Measurements from ENCODE around the gene KCNG3. TPM values are rescaled to one million over a fixed set of nuclear protein-coding genes. Genes with fewer than 3 reads are reported as not detected.

Gene KCNG3
- total RNA-seq, 1 experiment from 2014 or later = 1.5 TPM

- BruUV-seq (replicated peaks) = no TSS peak
- Histone ChIP-seq H3K4me2 (ENCODE audit: low read length) (no peak overlapping the region), H3K27me3 (ENCODE audit: insufficient read depth, low read length) (no peaks in the 10 kb centered on the region), H3K27ac (ENCODE audit: low read depth, low read length) (no peak overlapping the region), H3K9ac (ENCODE audit: low read length) (no peak overlapping the region), H2AFZ (ENCODE audit: low read depth, low read length, poor library complexity, severe bottlenecking) (no peak overlapping the region), H3K9me3 (ENCODE audit: control insufficient read depth in 1 of 2, insufficient read depth in 1 of 2, low read depth in 1 of 2, low read length in 2 of 2) (no peaks in the 10 kb centered on the region), H3K4me1 (ENCODE audit: control insufficient read depth in 1 of 2, insufficient read depth in 2 of 2, low read length in 2 of 2) (no peaks in the 10 kb centered on the region), H3K9me2 (ENCODE audit: insufficient read depth) (no peaks in the 10 kb centered on the region), H4K20me1 (ENCODE audit: insufficient read depth) (no peaks in the 10 kb centered on the region), H3K79me2 (ENCODE audit: insufficient read depth, low read length) (no peaks in the 10 kb centered on the region), H3K36me3 (ENCODE audit: control insufficient read depth in 1 of 2, insufficient read depth in 2 of 2, low read length in 2 of 2) (no peaks in the 10 kb centered on the region), H3K4me3 (replicated peaks in 1 of 2; ENCODE audit: low read depth in 1 of 2, low read length in 2 of 2) (no peak overlapping the region)
- POLR2A ChIA-PET = no interaction called here
- CTCF ChIA-PET = no interaction called here
- ATAC-seq = no peak
- intact Hi-C loops (cut with micrococcal nuclease) = no loop called here
- RAD21 ChIA-PET (ENCODE audit: low non-redundant PET in 1 of 2, low total read pairs in 2 of 2, uncharacterized antibody in 2 of 2, unreplicated experiment in 2 of 2) = no interaction called here
- no peak for TF ChIP-seq SP1 (IDR thresholded peaks at IDR 0.05; ENCODE audit: low read depth)
- TF ChIP-seq, protein P1, sequence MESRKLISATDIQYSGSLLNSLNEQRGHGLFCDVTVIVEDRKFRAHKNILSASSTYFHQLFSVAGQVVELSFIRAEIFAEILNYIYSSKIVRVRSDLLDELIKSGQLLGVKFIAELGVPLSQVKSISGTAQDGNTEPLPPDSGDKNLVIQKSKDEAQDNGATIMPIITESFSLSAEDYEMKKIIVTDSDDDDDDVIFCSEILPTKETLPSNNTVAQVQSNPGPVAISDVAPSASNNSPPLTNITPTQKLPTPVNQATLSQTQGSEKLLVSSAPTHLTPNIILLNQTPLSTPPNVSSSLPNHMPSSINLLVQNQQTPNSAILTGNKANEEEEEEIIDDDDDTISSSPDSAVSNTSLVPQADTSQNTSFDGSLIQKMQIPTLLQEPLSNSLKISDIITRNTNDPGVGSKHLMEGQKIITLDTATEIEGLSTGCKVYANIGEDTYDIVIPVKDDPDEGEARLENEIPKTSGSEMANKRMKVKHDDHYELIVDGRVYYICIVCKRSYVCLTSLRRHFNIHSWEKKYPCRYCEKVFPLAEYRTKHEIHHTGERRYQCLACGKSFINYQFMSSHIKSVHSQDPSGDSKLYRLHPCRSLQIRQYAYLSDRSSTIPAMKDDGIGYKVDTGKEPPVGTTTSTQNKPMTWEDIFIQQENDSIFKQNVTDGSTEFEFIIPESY (IDR thresholded peaks at IDR 0.05; ENCODE audit: extremely low read depth, insufficient replicate concordance, low read length) = no peak
- TF ChIP-seq SRF (IDR thresholded peaks at IDR 0.05; ENCODE audit: low read depth) = no peak
- no peak for TF ChIP-seq EZH2phosphoT487 (IDR thresholded peaks at IDR 0.05; ENCODE audit: borderline replicate concordance)
- TF ChIP-seq CEBPB (IDR thresholded peaks at IDR 0.05; ENCODE audit: low read depth) = no peak
- TF ChIP-seq ZNF274 (IDR thresholded peaks at IDR 0.05; ENCODE audit: low read depth, low read length) = no peak
- TF ChIP-seq, protein P2, sequence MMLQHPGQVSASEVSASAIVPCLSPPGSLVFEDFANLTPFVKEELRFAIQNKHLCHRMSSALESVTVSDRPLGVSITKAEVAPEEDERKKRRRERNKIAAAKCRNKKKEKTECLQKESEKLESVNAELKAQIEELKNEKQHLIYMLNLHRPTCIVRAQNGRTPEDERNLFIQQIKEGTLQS (IDR thresholded peaks at IDR 0.05) = no peak
- no peak for TF ChIP-seq EZH2 (IDR thresholded peaks at IDR 0.05)
- TF ChIP-seq POLR2AphosphoS5 (IDR thresholded peaks at IDR 0.05; ENCODE audit: low read depth, low read length) = no peak
- no peak for TF ChIP-seq CTCF (IDR thresholded peaks at IDR 0.05 in 2 of 3, conservative IDR thresholded peaks at IDR 0.05 in 1 of 3; ENCODE audit: borderline replicate concordance in 1 of 3, insufficient read depth in 1 of 3, low read depth in 2 of 3, low read length in 2 of 3)
- TF ChIP-seq, protein P3, sequence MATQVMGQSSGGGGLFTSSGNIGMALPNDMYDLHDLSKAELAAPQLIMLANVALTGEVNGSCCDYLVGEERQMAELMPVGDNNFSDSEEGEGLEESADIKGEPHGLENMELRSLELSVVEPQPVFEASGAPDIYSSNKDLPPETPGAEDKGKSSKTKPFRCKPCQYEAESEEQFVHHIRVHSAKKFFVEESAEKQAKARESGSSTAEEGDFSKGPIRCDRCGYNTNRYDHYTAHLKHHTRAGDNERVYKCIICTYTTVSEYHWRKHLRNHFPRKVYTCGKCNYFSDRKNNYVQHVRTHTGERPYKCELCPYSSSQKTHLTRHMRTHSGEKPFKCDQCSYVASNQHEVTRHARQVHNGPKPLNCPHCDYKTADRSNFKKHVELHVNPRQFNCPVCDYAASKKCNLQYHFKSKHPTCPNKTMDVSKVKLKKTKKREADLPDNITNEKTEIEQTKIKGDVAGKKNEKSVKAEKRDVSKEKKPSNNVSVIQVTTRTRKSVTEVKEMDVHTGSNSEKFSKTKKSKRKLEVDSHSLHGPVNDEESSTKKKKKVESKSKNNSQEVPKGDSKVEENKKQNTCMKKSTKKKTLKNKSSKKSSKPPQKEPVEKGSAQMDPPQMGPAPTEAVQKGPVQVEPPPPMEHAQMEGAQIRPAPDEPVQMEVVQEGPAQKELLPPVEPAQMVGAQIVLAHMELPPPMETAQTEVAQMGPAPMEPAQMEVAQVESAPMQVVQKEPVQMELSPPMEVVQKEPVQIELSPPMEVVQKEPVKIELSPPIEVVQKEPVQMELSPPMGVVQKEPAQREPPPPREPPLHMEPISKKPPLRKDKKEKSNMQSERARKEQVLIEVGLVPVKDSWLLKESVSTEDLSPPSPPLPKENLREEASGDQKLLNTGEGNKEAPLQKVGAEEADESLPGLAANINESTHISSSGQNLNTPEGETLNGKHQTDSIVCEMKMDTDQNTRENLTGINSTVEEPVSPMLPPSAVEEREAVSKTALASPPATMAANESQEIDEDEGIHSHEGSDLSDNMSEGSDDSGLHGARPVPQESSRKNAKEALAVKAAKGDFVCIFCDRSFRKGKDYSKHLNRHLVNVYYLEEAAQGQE (IDR thresholded peaks at IDR 0.05; ENCODE audit: low read depth) = no peak
- TF ChIP-seq FOSL1 (IDR thresholded peaks at IDR 0.05; ENCODE audit: low read depth) = no peak
- TF ChIP-seq MAX (IDR thresholded peaks at IDR 0.05) = no peak
- no peak for DNase-seq (ENCODE audit: low read depth, low spot score)
These were observed 49.1 kb upstream of the KCNG3 start for GRCh38 chr2:42542871-42543270.

Measured in HCT116 (cell line).